Islet of Langerhans (tissue), 1 donor: ENCODE results near the gene CCDC51.
"Not testable (repeated sequence)": the region's sequence is repeated elsewhere in the genome, so short reads cannot be mapped to it uniquely, and the experiment has no call there.

Source experiments
- FAIRE-seq: peaks from one replicate; lab custom pipeline; 2011; peaks lifted over from hg19 to GRCh38; lab: Jason Lieb, UNC

Gene CCDC51

GRCh38 chr3:48439820-48440589 is at the start of gene CCDC51, which contains the start of gene TMA7:
Gene CCDC51 (minus strand): TSS chr3:48440119. CDS start chr3:48435128, 4,991 bp downstream.
Gene TMA7 (plus strand): TSS chr3:48440257. CDS start chr3:48440297, 40 bp downstream.
- FAIRE-seq: peak; percentile 98

- FAIRE-seq: no peak
Observed at GRCh38 chr3:48486952-48487351, 47.0 kb upstream of the CCDC51 start.

GRCh38 chr3:48482822-48483221 is 42.9 kb upstream of the CCDC51 start:
- FAIRE-seq: not testable (repeated sequence)

- FAIRE-seq: not testable (repeated sequence)
Observed at GRCh38 chr3:48480891-48481290, 41.0 kb upstream of the CCDC51 start.

- no peak for FAIRE-seq
Observed at GRCh38 chr3:48478626-48479555, 39.0 kb upstream of the CCDC51 start.

GRCh38 chr3:48477959-48478520 is 38.1 kb upstream of the CCDC51 start:
- no peak for FAIRE-seq

- FAIRE-seq: no peak
Observed at GRCh38 chr3:48476426-48477053, 36.6 kb upstream of the CCDC51 start.

GRCh38 chr3:48475188-48475587 is 35.3 kb upstream of the CCDC51 start:
- no peak for FAIRE-seq

- no peak for FAIRE-seq
Observed at GRCh38 chr3:48474619-48475018, 34.7 kb upstream of the CCDC51 start.

- FAIRE-seq: not testable (repeated sequence)
Observed at GRCh38 chr3:48474031-48474430, 34.1 kb upstream of the CCDC51 start.

GRCh38 chr3:48473617-48473952 is 33.7 kb upstream of the CCDC51 start:
- FAIRE-seq: no peak

- peak; percentile 56 for FAIRE-seq
Observed at GRCh38 chr3:48472923-48473616, 33.2 kb upstream of the CCDC51 start.

GRCh38 chr3:48472673-48472922 is 32.7 kb upstream of the CCDC51 start:
- no peak for FAIRE-seq

GRCh38 chr3:48470286-48470685 is 30.4 kb upstream of the CCDC51 start:
- no peak for FAIRE-seq

- FAIRE-seq: no peak
Observed at GRCh38 chr3:48469046-48469915, 29.4 kb upstream of the CCDC51 start.

GRCh38 chr3:48468329-48468731 is 28.4 kb upstream of the CCDC51 start:
- no peak for FAIRE-seq

GRCh38 chr3:48467473-48468267 is 27.8 kb upstream of the CCDC51 start:
- FAIRE-seq: no peak

- FAIRE-seq: no peak
Observed at GRCh38 chr3:48467110-48467454, 27.2 kb upstream of the CCDC51 start.

GRCh38 chr3:48466386-48467109 is 26.6 kb upstream of the CCDC51 start:
- no peak for FAIRE-seq
